HG02938 (cell line): ENCODE measurements around the gene MOAP1.
"Not testable (repeated sequence)": the region's sequence is repeated elsewhere in the genome, so short reads cannot be mapped to it uniquely, and the experiment has no call there.

Experiments used
- ATAC-seq: cut with Tn5 transposase; IDR thresholded peaks from one replicate; pipeline ENCODE4 v1.9.1; 2021; ENCODE audit warnings: mild to moderate bottlenecking, moderate library complexity; ENCODE audit not compliant: unreplicated experiment

The MOAP1 gene

DNA sequence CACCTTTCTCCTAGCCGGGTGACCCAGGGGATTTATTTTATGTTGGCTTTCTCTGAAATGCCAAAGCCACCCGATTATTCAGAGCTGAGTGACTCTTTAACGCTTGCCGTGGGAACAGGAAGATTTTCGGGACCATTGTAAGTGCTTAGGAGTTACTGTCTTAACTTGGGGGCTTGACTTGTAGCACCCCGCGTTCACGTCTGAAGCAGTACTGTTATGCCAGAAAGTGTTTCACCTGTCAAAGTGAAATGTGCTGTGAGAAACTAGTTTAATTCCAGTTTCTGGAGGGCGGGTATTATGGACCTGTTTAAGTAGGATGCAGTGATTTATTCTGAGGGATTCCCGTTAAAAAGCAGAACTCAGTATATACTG is 638 bp upstream of the MOAP1 start:
- ATAC-seq: no peak

DNA sequence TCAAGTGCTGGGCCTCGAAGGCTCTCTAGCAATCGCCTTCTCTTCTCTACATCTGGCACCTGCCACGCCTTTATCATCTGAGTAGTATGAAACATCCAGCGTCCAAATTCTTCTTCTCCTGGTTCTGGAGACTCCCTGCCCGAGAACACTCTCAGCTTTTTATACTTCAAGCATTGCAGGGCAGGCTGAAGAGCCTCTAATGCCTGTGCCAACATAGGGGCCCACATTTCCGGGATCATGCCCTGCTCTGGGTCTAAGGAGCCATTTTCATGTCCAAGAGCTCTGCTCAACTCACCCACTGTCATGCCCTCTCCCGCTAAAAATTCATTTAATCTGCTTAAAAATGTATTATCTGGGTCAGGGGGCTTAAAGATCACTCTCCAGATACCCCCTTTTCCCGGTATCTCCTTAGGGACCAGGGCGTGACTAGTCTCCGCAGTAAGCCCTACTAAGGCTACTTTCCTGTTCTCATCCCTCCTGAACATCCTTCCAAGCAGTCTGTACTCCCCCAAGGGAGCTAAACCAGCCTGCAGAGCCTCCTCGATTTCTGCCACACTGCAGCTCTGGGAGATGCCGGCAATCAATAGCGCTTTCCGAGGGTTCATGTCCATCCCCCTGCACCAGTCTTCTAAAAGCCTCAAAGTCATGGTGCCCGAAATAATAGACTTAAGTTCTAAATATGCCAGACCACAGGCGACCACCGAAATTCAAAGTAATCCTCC is 940 bp downstream of the MOAP1 start:
- ATAC-seq: no peak

DNA sequence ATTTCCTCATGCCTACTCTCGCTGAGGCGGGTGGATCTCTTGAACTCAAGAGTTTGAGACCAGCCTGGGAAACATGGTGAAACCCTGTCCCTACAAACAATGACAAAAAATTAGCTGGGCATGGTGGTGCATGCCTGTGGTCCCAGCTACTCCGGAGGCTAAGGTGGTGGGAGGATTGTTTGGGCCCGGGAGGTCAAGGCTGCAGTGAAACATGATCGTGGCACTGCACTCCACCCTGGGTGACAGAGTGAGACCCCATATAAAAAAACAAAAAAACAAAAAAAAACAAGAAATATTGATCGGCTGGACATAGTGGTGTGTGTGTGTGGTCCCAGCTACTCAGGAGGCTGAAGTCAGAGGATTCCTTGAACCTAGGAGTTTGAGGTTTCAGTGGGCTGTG is 9.2 kb downstream of the MOAP1 start:
- ATAC-seq: no peak

DNA sequence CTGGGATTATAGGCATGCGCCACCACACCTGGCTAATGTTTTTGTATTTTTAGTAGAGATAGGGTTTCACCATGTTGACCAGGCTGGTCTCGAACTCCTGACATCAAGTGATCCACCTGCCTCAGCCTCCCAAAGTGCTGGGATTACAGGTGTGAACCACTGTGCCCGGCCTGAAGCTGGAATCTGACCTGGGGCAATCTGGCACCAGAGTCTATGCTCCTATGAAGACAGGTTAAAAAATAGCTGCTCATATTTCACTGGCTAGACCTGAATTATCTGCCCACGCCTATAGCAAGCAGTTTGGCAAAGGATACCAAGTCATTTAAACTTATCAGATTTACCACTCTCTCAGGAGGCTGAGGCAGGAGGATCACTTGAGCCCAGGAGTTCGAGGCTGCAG is 10.0 kb downstream of the MOAP1 start:
- ATAC-seq: not testable (repeated sequence)

DNA sequence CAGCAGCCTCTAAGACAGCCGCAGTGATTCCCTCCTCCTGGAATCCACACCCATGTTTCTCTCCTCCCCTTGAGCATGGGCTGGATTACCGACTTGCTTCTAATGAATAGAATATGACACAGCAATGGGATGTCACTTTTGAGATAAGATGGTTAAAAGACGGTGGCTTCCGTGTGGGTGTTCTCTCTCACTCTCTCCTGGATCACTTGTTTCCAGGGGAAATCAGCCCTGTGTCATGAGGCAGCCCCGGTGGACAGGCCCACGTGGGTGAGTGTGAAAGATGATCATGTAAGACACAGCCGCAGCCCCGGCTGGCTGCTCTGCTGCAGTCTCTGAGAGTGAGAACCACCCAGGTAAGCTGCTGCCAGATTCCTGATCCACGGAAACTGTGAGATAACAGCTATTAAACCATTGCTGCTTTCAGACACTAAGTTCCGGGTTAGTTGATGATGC is 10.7 kb downstream of the MOAP1 start:
- no peak for ATAC-seq

DNA sequence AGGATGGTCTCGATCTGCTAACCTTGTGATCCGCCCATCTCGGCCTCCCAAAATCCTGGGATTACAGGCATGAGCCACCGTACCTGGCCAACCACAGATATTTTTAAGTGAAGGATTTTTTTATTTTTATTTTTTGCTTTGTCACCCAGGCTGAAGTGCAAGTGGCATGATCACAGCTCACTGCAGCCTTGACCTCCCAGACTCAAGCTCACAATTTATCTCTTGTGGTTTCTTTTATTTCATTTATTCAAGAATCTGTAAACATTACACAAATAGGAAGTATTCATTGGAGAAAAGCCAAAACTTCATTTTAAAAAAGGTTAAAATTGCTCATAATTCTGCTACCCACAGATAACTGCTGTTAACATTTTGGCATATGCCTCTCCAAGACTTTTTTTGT is 13.3 kb downstream of the MOAP1 start:
- ATAC-seq: no peak

DNA sequence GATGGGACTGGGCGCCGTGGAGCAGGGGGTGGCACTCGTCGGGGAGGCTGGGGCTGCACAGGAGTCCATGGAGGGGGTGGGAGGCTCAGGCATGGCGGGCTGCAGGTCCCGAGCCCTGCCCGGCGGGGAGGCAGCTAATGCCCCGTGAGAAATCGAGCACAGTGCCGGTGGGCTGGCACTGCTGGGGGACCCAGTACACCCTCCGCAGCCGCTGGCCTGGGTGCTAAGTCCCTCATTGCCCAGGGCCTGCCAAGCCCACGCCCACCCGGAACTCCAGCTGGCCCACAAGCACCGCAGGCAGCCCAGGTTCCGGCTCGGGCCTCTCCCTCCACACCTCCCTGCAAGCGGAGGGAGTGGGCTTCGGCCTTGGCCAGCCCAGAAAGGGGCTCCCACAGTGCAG is 14.6 kb downstream of the MOAP1 start:
- not testable (repeated sequence) for ATAC-seq

DNA sequence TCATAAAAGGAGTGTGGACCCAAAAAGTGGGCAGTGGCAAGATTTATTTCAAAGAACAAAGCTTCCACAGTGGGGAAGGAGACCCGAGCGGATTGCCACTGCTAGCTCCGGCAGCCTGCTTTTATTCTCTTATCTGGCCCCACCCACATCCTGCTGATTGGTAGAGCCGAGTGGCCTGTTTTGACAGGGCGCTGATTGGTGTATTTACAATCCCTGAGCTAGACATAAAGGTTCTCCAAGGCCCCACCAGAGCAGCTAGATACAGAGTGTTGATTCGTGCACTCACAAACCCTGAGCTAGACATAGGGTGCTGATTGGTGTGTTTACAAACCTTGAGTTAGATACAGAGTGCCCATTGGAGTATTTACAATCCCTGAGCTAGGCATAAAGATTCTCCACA is 15.1 kb downstream of the MOAP1 start:
- not testable (repeated sequence) for ATAC-seq

DNA sequence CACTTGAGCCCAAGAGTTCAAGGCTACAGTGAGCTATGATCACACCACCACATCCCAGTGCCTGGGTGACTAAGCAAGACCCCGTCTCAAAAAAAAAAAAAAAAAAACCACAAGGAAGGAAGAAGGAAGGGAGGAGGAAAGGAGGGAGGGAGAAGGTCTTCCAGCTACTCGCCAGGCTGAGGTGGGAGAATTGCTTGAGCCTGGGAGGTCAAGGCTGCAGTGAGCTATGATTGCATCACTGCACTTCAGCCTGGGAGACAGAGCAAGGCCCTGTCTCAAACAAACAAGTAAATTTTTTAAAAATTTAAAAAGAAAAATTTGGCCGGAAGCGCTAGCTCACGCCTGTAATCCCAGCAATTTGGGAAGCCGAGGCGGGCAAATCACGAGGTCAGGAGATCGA is 16.1 kb downstream of the MOAP1 start:
- ATAC-seq: not testable (repeated sequence)

DNA sequence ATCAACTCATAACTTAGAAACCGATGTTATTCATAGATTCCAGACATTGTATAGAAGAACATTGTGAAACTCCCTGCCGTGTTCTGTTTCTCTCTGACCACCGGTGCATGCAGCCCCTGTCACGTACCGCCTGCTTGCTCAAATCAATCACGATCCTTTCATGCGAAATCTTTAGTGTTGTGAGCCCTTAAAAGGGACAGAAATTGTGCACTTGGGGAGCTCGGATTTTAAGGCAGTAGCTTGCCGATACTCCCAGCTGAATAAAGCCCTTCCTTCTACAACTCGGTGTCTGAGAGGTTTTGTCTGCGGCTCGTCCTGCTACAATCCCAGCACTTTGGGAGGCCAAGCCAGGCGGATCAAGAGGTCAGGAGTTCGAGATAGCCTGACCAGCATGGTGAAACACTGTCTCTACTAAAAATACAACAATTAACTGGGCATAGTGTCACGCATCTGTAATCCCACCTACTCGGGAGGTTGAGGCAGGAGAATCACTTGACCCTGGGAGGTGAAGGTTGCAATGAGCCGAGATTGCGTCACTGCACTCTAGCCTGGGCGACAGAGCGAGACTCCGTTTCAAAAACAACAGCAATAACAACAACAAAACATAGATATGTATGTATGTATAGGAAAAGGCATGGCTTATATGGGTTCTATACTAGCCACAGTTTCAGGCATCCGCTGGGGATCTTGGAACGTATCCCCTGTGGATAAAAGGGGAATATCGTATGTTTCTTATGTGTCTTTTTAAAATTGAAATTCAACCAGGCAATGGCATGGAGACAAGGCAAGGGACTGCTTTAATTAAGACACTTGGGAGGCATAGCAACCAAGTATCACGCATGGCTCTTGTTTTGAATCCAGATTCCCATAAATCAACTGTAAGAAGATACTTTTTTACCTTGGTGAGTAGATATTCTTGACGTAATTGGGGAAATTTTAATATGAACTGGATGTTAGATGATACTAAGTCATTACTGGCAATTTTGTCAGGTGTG is 19.1 kb downstream of the MOAP1 start:
- ATAC-seq: not testable (repeated sequence)

DNA sequence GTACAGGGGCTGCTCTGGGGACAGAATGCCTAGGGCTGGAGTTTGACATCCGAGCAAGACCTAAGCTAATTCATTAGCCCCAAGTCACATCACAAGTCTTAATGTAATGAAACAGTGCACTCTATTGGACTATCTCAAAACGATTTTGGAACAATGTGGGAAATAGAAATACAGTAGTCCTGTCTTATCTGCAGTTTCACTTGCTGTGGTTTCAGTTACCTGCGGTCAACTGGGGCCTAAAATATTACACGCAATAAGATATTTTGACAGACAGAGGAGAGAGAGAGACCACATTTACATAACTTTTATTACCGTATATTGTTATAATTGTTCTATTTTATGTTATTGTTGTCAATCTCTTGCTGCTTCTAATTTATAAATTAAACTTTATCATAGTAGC is 21.1 kb downstream of the MOAP1 start:
- ATAC-seq: no peak

DNA sequence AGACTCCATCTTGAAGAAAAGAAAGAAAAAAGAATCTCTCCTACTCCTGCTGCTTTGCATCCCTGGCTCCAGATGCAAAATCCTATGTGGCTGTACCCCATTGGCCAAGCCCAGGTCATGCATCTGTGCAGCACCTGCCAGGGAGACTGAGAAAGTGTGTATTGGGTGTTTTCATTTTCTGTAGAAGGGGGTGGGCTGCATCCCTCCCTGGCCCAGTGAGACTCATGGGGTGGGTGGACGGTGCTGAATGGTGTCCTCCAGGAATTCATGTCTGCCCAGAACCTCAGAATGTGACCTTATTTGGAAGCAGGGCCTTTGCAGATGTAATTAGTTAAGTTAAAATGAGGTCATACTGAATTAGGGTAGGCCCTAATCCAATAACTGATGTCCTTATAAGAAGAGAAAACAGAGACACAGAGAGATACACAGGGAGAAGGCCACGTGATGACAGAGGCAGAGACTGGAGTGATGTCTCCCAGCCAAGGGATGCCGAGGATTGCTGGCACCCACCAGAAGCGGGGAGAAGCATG is 23.2 kb downstream of the MOAP1 start:
- ATAC-seq: no peak

DNA sequence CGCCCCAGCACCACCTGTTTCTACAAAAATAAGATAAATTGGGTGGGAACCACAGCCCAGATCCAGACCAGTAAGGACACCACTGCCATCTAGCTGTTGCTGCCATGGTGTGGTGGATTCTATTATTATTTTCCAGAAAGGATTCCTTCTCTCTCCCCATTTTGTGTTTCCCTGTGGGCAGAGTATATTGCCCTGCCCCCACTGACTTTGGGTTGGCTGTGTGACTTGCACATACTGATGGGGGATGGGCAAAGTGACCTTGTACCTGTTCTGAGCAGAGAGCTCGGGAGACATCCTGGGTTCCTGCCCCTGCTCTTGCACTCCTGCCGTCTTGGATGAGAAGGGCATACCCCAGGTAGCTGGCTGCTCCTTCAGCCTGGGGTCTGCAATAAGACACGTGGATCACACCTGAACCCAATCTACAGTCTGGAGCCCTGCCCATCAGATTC is 24.3 kb downstream of the MOAP1 start:
- ATAC-seq: no peak

DNA sequence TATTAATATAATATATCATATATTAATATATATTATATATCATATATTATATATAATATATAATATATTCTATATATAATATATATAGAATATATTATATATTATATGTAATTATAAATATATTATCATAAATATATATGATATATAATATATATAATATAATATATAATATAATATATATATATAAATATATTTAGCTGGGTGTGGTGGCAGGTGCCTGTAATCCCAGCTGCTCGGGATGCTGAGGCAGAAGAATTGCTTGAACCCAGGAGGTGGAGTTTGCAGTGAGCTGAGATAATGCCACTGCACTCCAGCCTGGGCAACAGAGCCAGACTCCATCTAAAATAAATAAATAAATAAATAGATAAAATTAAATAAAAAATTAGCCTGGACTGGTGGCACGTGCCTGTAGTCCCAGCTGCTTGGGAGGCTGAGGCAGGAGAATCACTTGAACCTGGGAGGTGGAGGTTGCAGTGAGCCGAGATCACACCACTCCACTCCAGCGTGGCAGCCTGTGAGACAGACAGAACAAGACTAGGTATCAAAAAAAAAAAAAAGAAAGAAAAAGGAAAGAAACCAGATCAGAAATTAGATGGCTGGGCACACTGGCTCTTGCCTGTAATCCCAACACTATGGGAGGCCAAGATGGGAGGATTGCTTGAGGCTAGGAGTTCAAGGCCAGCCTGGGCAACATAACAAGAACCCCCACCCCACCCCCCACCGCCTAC is 24.9 kb downstream of the MOAP1 start:
- not testable (repeated sequence) for ATAC-seq

DNA sequence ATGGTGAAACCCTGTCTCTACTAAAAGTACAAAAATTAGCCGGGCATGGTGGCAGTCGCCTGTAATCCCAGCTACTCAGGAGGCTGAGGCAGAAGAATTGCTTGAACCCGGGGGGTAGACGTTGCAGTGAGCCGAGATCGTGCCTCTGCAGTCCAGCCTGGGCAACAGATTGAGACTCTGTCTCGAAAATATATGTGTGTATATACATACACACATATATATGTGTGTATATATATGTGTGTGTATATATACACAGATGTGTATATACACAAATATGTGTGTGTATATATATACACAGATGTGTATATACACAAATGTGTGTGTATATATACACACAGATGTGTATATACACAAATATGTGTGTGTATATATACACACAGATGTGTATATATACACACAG is 26.3 kb downstream of the MOAP1 start:
- ATAC-seq: not testable (repeated sequence)

DNA sequence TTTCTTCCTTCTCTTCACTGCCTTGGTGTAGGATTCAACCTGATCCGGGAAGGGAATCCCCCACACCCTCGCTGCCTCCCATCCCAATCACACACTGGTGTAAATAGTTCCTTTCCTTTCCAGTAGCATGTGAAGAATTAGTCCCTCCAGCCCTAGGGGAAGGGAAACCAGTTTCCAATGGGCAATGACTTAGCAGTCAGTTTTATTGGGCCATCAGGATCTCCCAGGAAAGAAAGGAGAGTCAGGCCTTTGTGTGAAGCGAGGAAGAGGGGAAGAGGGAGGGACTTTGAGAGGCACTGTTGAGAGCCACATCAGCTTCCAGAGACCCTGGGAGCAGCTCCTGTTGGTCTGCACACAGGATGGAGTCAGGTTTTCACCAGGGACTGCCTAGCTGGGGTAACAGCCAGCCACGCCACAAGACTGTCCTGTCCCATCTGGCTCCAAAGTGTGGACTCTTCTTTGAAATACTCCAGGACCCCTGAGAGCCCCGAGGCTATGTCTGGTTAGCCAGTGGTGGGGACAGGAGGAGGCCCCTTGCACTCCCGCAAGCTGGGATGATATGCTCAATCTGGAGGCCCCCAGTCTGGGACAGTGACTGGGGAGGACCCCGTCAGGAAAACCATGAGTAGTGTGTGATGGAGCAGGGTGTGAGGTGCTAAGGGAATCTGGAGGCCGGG is 27.9 kb downstream of the MOAP1 start:
- ATAC-seq: no peak

DNA sequence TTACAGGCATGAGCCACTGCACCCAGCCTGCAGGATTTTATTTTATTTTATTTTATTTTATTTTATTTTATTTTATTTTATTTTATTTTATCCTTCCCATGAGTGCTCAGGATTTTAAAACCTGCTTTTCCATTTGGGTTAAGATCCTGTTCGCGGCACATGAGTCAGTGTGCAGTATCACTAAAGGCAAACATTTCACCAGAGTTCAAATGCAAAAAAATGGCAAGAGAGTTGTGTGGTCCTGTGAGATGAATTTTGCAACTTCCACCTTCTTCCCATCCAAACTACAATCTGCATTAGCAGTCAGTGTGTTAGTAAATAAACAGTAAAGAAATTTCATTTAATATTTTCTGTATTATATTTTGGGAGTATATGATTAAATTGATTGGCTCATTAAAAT is 29.0 kb downstream of the MOAP1 start:
- no peak for ATAC-seq

DNA sequence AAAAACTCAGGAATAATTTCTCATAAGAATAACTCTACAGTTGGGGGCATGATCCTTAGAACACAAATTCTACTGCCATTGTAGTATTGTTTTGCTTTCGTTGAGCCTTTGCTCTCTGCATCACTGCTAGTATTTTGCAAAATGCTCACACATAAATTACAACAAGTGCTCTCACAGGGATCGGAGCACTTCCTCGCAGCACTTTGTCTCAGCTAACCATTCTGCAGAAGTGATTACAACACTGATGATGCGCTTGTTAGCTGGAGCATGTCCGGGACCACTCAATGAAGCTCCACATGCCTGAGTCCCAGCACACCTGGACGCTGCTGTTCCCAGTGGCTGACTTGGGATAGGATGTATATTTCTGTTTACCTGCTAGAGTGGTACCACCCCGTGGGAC is 31.6 kb downstream of the MOAP1 start:
- no peak for ATAC-seq

DNA sequence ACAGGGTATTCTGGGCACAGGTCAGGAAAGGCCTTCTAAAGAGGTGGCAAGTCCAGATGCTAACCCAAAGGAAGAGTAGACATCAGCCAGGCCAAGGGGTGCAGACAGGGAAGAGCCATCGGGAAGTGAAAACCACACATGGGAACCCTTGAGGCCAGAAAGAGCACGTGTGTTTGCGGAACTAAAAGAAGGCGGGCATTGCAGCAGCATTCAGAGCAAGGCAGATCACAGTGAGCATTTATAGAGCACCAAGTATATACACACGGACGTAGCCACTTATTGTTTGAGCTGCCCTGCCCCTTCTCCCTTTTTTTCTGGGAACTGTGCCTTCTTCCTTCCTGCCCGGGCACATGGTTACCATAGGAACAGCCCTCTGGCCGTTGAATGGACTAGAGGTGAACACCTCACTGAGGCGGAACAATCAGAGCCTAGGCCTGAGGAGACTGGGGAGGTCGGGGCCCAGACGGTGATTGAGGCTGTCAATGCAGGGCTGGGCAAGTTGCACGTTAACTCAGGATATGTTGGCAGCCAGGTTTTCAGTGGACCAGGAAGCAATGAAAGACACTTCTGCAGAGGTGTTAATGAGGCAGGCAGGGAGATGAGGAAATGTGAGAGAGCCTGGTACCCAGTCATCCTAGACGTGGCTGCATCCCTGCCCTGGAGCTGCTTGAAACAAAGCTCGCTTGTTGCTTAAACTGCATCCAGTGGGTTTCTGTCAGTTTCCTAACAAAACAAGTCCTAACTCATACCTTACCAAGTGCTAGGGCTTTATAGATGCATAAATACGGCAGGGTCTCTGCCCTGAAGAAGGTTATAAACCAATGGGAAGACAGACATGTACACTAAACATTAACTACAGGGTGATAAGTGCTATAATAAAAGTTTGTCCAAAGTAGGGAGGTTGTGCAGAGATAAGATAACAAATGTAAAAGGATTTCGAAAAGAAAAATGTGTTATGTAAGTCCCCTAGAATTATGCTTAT is 34.2 kb downstream of the MOAP1 start:
- no peak for ATAC-seq
